NCI-H1105 (cell line): ENCODE results near the gene CLEC18B.
"Not testable (repeated sequence)": the region's sequence is repeated elsewhere in the genome, so short reads cannot be mapped to it uniquely, and the experiment has no call there.

Experiments
- DNase-seq: peaks from one replicate; lab custom pipeline; 2025; lab: John Stamatoyannopoulos, UW

CLEC18B gene

DNA sequence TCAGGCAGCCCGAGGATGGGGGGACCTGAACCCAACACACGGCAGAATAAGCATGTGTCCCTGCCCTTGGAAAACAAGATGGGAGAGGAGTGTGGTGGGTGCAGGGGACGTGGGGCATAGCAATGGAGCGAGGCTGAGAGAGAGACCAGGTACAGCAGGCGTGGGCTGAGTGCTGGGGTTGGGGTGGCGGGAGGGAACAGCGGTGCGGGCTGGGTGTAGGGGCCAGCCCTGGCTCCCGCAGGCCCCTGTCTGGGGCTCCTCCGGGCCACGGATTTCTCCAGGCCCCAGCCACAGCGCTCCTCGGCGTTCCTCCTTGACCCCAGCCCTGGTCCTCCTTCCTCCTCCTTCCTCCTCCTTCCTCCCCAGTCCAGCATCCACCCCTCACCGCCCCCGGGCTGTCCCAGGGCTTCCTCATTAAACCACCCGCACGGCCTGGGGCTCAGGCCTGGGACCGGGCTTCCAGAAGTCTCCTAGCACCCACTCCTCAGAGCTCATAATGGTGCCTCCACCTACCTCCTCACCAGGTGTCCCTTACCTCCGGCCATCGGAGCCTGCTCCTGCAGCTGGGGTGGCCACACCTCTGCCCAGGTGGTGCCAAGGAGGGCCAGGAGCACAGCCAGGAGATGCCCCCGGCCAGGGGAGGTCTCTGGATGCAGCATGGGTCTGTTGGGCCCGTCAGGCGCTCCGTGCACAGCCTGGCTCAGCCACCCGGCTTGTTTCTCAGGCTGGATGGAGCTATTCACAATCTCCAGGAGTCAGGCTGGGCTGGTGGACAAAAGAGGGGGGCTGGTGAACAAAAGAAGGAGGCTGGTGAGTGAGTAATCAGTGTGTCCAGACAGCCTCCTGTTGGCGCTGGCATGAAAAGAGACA lies at the start of gene CLEC18B:
Gene CLEC18B (minus strand): TSS at position 867 of the 870 bp plus-strand sequence. CDS start 208 bp downstream, at position 659.
- DNase-seq = not testable (repeated sequence)

DNA sequence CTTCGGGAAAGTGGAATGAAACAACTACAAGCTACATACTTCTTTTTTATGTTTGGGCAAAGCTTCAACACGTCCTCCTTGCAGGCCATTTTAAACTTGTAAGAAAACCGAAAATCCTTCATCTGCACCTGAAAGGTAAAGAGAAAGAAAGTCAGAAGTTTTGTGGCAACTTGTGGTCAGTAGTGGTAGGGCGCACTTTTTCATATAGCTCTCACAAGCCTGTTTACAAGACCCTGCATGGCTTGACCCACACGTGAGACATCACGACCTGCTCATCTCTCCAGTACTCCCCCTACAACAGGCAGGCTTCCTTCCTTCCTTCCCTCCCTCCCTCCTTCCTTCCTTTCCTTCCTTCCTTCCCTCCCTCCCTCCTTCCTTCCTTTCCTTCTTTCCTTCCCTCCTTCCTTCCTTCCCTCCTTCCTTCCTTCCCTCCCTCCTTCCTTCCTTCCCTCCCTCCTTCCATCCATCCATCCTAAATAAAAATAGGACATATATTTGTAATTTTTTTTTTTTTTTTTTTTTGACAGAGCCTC lies 48.7 kb upstream of the CLEC18B start:
- no peak for DNase-seq

DNA sequence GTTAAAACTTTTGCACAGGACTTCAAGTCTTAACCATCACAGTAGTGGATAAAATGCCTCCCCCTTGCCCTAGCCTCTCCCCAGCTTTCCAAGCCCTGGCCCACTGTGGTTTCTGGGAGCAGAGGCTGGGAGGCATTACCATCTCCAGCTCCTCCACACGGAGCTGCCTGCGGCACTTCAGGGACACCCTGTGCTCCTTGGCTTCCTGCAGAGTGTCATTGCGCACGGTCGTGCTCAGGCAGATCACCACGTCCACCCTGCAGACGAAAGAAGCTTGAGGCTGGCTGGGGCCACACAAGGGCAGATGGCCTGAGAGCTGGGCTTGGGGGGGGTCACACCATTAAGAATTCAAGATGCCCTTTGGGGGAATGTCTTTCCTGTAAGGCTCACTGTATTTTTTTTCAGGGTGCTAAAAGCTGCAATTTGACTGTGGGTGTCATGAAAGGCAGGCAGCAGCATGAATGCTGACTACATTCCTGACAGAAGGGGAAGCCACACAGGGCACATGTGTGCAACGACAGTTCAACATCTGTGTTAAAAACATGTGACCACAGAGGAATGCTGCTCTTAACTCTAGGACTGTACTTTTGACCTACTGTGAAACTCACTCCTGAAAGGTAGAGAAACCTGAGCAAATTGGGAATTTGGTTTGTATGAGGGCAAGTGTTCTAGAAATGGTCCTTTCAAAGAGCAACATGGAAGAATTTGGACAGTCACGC lies 47.7 kb upstream of the CLEC18B start:
- no peak for DNase-seq

DNA sequence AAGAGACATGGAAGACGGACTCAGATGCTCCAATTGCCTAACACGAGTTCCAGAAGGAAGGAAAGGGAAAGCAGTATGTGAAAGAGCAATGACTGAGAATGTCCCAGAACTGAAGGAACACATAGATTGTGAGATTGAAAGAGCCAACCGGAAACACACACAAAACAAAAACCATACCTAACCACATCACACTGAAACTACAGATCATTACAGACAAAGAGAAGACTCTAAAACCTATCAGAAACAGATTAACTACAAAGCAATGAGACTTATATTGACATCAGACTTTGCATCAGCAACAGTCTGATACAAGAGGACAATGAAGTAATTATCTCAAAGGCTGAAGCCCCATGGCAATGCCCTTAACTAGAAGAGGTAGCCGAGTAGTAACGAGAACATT lies 45.6 kb upstream of the CLEC18B start:
- DNase-seq = no peak

DNA sequence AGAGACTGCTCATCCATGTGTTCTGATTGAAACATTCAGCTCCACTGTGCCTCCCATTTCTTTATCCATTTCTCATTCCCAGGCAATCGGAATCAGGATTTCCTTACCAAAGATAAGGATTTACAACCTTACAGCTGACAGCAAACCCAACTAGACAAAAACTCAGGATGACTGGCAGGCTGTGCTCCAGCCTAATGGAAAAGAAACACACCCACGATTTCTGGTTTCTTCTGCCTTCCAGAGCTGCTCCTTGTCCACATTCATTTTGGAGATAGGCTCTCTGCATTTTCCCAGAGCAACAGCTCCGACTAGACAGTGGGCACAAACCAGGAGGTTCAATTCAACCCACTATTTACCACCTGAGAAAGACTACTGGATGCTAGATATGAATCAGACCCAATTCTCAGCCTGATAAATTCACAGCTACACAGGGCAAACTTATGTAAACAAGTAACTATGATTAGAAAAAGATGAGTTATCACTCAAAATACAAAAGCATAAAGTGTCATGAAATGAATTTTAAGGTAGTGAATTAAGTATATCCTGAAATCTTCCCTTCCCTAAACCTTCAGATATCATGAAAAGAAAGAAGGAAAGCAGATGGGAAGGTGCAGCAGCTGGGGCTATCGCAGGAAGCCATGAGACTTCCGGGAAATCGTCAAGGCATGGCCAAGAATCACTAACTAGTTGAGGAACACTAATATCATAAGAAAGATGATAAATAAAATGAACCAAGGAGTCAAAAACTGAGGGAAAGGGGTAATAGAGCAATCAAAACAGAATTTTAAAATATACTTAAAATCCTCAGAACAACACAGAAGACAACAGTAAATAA lies 44.8 kb upstream of the CLEC18B start:
- DNase-seq = no peak

DNA sequence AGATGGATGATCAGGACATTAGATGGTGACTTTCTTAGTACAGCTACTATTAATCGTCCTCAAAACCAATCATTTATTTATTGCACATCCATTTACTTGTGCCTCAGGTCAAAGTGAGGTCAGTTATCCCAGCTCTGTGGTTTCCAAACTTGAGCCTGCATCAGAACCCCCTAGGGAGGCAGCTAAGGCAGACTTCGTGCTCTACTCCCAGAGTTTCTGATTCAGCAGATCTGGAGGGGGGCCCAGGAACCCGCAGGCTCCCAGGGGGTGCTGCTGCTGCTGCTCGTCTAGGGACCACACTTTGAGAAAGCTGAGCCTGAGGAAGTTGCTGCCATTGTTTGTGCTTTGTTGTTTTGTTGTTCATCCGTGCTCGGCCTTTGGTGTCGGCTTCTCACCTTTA lies 44.0 kb upstream of the CLEC18B start:
- no peak for DNase-seq

DNA sequence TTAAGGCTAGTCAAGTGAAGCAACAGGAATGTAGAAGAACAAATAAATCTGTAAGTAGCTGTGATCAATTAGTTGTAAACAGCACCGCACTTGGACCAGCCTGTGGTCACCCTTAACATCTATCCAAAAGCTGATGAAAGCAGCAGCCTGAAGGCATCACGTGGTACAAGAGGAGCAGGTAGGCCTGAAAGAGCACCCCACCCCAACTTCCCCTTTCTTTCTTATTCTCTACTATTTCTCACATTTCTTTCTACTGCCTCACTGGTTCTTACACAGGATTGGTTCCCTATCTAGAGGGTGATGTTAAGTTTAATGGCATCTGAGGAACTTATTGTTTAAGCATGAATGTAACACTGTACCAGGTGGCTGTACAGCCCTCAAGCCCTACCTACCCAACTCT lies 42.6 kb upstream of the CLEC18B start:
- DNase-seq = no peak

DNA sequence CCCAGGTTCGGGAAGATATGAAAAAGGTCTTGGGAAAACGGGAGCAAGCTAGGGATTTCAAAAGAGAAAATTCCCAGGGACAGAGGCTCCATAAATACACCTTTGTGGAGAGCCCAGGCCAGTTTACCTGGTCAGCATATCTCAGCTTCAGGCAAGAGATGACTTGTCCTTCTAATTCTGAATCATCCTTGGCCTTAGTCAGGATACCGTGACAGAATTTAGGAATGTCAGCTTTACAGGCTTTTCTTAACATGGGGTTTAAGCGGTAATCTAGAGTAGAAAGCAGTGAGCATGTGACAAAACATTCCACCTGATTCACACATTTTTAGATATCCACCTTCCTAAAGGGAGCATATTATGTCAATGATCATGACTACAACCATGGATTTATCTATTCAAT lies 41.1 kb upstream of the CLEC18B start:
- DNase-seq = no peak

DNA sequence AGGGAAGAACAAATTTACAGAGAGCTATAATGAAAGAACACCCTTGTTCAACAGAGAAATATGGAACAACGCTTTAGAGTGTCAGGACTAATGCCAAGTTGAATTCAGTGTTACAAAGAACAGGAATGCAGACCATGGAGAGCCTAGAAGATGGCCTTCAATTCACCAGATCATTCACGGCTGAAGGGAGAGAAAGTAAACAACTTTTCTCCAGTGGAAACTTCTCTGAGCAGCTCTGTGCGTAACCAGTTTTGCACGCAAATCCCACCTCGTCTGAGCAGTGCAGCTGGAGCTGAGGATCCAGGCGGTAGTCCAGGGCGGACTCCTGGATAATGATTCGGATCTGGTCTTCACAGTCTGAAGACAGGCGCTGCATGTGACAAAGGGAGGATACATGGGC lies 40.5 kb upstream of the CLEC18B start:
- DNase-seq = no peak

DNA sequence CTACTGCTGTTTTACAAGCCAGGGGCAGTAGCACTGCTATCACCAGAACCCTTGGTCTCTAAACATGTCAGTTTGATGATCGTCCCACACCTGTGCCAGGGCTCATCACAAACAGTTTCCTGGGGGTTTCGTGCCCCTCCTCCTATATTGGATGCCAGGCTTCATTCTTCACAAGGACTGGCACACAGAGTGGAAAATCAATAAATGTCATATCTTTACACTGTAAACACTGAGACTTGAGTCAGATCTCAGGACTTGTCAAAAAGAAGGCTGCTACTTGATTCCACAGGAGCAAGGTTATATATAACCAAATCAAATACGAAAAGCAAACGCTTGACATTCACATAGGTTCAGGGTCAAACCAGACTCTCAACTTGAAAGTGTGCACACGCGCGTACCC lies 39.3 kb upstream of the CLEC18B start:
- no peak for DNase-seq

DNA sequence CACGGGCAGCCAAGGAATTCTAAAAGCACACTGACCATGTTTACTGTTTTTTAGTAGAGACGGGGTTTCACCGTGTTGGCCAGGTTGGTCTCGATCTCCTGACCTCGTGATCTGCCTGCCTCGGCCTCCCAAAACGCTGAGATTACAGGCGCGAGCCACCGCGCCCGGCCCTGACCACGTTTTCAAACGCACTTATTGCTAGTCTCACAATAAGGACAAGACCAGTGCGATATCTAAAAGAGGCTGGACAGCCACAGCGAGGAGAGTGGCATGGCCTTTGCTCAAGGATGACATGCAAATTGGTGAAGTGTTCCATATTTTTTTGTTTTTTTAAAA lies 35.0 kb upstream of the CLEC18B start:
- DNase-seq = no peak

DNA sequence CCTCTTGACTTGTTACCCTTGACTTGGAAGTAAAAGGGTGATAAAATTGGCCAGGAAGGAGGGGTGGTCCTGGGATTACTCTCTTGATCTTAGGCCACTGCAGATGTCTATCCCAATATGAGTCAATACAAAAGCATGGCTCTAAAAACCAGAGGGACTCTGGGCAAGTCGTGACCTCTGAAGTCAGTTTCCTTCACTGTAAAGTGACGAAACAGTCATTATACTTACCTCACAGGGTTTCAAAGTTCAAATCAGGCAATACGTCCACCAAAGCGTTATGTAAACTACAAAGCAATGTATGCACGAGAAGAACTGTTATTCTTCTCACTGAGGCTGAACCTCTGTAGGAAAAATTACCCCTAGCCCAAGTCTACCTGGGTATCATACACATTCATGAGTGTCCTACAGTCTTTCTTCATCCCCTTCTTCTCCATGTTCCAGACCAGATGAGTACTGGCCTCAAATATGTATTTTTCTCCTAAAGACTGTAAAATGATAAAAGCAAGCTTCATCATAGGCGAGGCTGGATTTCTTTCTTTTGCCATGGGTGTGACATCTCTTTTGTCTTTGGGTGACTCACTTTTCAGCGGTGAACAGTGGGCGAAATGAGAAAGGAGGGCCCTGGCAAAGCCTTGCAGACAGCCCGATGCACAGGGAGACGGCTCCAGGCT lies 34.5 kb upstream of the CLEC18B start:
- DNase-seq = no peak

DNA sequence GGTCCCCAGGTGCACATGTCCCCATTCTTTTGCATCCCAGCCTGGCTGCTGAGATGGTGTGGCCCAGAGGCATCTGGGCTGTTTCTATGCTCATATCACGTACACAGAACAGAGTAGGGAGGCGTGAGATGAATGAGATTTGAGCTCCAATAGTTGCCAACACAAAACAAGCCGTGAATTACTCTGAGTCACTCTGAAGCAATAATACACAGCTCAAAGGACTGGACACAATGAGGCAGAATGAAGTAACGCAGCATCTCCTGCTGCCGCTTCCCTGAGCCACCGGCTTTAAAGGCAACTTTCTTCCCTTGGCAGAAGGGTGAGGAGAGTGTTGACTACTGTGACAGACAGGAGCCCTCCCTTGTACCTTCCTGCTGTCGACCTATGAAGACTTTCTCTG lies 33.9 kb upstream of the CLEC18B start:
- no peak for DNase-seq

DNA sequence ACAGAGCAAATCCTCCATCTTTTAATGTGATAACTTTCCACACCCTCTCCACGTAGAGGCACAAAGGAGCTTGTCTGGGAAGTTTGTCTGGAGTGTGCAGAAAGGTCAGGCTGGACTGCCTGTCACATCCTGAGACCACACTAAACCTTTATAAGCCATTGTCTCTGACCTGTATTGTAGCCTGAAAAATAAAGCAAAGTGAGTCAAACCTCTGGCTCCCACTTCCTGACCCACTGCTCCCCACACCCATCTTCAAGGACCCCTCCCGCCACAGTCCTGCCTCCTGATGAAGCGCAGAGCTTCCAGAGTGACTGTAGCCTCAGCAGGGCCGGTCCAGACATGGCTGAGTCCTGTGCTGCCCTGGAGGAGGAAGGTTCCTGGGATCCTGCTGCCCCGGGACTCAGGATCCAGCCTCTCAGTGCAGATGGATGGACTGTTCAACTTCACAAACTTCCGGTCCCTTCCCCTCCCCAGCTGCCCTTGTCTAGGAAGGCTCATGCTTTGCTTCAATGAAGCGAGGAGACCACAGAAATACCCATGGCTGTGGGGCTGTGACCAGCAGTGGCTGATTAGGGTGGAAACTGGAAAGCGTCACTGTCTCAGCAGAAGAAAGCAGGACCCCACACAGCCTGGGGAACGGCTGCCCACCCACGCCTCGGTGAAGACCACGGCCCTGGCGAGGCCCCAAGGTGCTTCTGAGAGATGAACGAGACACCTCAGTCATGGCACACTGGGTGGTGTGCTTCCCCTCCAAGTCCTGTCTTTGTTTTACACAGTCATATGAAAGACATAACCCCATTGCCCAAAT lies 30.9 kb upstream of the CLEC18B start:
- no peak for DNase-seq

DNA sequence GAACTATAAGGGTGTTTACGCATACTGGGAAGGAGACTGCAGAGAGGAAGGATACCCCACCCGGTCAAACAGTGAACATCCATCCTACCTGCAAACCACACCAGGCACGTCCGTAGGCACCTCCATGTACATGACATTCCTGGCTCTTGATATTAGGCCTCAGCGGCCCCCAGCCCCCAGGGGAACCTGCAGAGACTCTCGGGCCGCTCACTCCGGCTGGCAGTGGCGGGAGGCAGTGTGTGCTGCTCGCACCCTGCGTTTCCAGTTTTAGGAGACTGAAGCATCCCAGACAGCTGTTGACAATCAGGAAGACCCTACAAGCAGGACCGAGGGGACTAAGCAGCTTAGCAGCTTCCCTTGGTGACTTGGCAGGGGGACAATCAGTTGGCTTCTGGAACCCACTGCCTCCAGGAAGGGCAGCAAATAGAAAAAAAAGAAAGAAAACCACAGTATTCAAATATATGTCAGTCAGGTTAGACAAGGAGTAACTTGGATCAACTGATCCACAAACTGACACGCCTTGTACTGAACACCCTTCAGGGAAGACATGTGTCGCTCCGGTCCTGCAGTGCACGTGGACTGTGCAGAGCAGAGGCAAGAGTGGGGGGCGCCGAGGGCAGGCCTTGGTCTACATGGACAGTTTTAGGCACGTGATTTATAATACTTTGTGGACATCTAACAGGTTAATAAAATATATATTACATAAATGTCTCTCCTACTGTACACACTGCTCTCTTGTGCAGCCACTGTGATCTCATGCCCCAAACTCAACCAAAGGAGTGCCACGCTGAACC lies 29.9 kb upstream of the CLEC18B start:
- DNase-seq = no peak

DNA sequence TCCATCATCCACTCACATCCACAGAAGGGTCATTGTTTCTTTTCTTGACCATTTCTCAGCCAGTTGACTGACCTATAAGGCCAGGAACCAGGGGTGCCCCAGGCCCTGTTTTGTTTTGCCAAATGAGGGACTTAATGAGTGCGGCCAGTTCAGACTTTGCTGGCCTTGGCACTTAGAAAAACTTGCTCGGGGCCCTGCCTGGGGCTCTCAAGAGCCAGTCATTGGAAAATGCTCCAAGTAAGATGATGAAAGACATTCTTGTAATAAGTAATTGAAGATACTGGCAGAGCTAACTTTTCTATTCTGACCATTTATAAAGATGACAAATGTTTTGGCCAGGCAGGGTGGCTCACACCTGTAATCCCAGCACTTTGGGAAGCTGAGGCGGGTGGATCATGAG lies 29.0 kb upstream of the CLEC18B start:
- no peak for DNase-seq

DNA sequence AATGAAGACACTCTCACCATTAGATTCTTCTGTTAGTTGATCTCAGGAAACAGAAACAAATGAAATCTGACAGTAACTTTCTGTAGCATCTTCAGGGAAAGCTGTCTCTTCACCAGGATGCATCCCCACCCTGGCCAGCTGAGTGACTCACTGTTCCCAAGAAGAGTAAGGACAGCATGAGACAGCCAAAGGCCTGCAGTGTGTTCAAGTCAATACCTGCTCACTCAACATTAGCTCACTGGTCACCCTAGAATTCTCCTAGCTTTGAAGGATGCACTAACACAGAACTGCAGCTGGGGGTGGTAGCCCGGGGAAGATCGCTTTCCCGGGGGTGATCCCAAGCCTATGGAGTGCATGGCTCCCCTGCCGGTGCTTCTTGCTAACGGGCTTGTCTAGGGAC lies 28.2 kb upstream of the CLEC18B start:
- no peak for DNase-seq

DNA sequence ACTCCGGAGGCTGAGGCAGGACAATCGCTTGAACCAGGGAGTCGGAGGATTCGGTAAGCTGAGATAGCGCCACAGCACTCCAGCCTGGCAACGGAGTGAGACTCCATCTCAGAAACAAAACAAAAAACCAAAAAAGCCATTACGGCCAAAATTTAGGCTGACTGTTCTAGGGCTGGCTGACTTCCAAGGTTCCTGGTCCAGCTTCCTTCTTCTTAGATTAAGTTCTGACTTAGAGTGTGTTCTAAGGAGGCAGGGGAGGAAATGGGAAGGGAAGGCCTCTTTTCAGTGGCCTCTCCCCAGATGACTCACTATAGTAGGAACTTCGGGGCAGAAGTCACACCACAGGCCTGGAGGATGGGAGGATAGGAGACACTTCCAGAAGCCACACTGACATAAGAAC lies 27.7 kb upstream of the CLEC18B start:
- DNase-seq = no peak

DNA sequence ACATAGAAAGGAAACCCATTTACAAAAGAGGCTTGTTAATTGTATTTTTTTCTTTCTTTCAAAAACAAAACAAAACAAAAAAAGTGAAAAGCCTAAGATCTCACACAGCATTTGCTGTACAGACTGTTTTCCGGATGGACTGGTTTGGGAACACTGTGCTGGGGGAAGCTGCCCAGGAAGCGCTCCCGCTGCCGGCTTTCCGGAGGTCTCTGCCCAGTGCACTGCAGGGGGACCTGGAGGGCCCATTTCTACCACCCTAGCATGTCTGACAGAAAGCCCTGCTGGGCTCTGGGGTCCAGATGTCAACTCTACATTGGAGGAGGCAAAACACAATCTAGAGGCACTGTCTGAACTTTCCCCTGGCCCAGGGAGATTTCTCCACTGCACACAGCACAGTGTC lies 26.3 kb upstream of the CLEC18B start:
- no peak for DNase-seq

DNA sequence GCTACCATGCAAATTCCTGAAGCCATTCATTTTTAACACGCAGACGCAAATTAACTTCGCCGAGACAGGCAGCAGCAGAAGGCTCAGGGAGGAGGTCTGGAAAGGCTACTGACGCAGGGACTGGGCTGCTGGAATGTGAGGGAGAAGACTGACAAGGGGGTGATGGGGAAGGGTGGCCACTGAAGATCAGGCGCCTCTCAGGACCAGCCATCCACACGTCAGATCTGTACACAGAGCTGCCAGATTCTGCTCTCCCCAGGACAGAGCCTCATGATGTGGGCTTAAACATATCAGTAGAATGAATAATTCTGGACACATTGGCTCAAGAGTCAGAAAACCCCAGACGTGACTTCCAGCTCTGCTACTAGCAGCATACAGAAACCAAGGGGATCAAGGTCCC lies 25.6 kb upstream of the CLEC18B start:
- DNase-seq = no peak
